Measurements from ENCODE around the gene FRMD4A. TPM values are rescaled to one million over a fixed set of nuclear protein-coding genes. Genes with fewer than 3 reads are reported as not detected.
A peak's percentile ranks its signal among the peaks of the same experiment; 100 is the strongest.
"Not testable (repeated sequence)": the region's sequence is repeated elsewhere in the genome, so short reads cannot be mapped to it uniquely, and the experiment has no call there.

FRMD4A gene
- total RNA-seq, 4 donors from 2014 or later = 27.5 to 40.4 (median 33.0) TPM

- 77 to 91% methylated on average over 11 of the region's 11 CpGs for WGBS, 2 donors
- TF ChIP-seq POLR2A (IDR thresholded peaks at IDR 0.05) = no peak
- TF ChIP-seq CTCF (IDR thresholded peaks at IDR 0.05) = no peak
Observed at GRCh38 chr10:14235566-14236195, 95.0 kb downstream of the FRMD4A start.

GRCh38 chr10:14233566-14233965 is 97.2 kb downstream of the FRMD4A start:
- TF ChIP-seq CTCF (IDR thresholded peaks at IDR 0.05) (no peak), POLR2A (IDR thresholded peaks at IDR 0.05) (no peak)
- intact Hi-C loops (cut with DNase I; ENCODE audit: low total_unique reads) = no loop called here
- no peak overlapping the region for H3K4me3 ChIP-seq (ENCODE audit: low read depth, poor library complexity, severe bottlenecking)
- no peak for DNase-seq (ENCODE audit: low spot score in 2 of 2)
- WGBS, 2 donors = 59 to 60% methylated on average over 4 of the region's 4 CpGs

More at GRCh38 chr10:14235566-14236195, 95.0 kb downstream of the FRMD4A start:
- intact Hi-C loops (cut with DNase I; ENCODE audit: low total_unique reads) = no loop called here
- DNase-seq (ENCODE audit: low spot score in 2 of 2) = no peak
- no peak overlapping the region for H3K4me3 ChIP-seq (ENCODE audit: low read depth, poor library complexity, severe bottlenecking)

GRCh38 chr10:14228798-14229197 is 101.9 kb downstream of the FRMD4A start:
- 81 to 84% methylated on average over 3 of the region's 3 CpGs for WGBS, 2 donors
- intact Hi-C loops (cut with DNase I; ENCODE audit: low total_unique reads); H3K4me3 ChIP-seq (ENCODE audit: low read depth, poor library complexity, severe bottlenecking); DNase-seq (ENCODE audit: low spot score in 2 of 2): not testable (repeated sequence)

GRCh38 chr10:14225379-14225778 is 105.3 kb downstream of the FRMD4A start:
- 73 to 74% methylated on average over 4 of the region's 4 CpGs for WGBS, 2 donors
- DNase-seq (ENCODE audit: low spot score in 2 of 2) = peak in 1 of 2 donors; percentile 9

GRCh38 chr10:14220026-14220425 is 110.7 kb downstream of the FRMD4A start:
- WGBS, 2 donors = 80 to 85% methylated on average over 7 of the region's 7 CpGs
- TF ChIP-seq POLR2A (IDR thresholded peaks at IDR 0.05) (no peak), CTCF (IDR thresholded peaks at IDR 0.05) (no peak)
- H3K4me3 ChIP-seq (ENCODE audit: low read depth, poor library complexity, severe bottlenecking) = no peak overlapping the region
- intact Hi-C loops (cut with DNase I; ENCODE audit: low total_unique reads) = no loop called here
- peak in 1 of 2 donors; percentile 45 for DNase-seq (ENCODE audit: low spot score in 2 of 2)

More at GRCh38 chr10:14225379-14225778, 105.3 kb downstream of the FRMD4A start:
- intact Hi-C loops (cut with DNase I; ENCODE audit: low total_unique reads) = no loop called here
- H3K4me3 ChIP-seq (ENCODE audit: low read depth, poor library complexity, severe bottlenecking) = no peak overlapping the region
- TF ChIP-seq POLR2A (IDR thresholded peaks at IDR 0.05) (no peak), CTCF (IDR thresholded peaks at IDR 0.05) (no peak)

GRCh38 chr10:14219411-14219810 is 111.3 kb downstream of the FRMD4A start:
- intact Hi-C loops (cut with DNase I; ENCODE audit: low total_unique reads) = no loop called here
- peak in 1 of 2 donors; percentile 23 for DNase-seq (ENCODE audit: low spot score in 2 of 2)
- no peak overlapping the region for H3K4me3 ChIP-seq (ENCODE audit: low read depth, poor library complexity, severe bottlenecking)
- TF ChIP-seq CTCF (IDR thresholded peaks at IDR 0.05) = no peak
- 89 to 90% methylated on average over 5 of the region's 5 CpGs for whole genome bisulfite sequencing, 2 donors
